ENCODE measurements around the gene SLC6A9. TPM values are rescaled to one million over a fixed set of nuclear protein-coding genes. Genes with fewer than 3 reads are reported as not detected.
A peak's percentile ranks its signal among the peaks of the same experiment; 100 is the strongest.

Gene SLC6A9
- total RNA-seq, 5 donors from 2014 or later (not counting 1 experiment from before 2014, with no cell fraction given) = 1.4 to 8.2 (median 6.3) TPM; not detected in 1

GRCh38 chr1:43981135-43981491, 50.1 kb downstream of the SLC6A9 start:
- Histone ChIP-seq H3K27me3 (replicated peaks in 1 of 2; ENCODE audit: control insufficient read depth in 2 of 2, extremely low read depth in 1 of 2, insufficient read depth in 2 of 2, low read length in 1 of 2) (peaks cover 0 to 28% of the 10 kb centered on the region in 2 experiments), H3K4me1 (ENCODE audit: control insufficient read depth in 1 of 2, extremely low read depth in 1 of 2, insufficient read depth in 2 of 2, low read length in 2 of 2) (peaks cover 5 to 28% of the 10 kb centered on the region in 2 experiments), H3K9me3 (no peaks in the 10 kb centered on the region), H3K4me3 (ENCODE audit: control insufficient read depth in 1 of 2, extremely low read depth in 1 of 2, low read length in 1 of 2) (no peak overlapping the region), H3K27ac (ENCODE audit: low read length) (no peak overlapping the region), H3K36me3 (ENCODE audit: control insufficient read depth in 2 of 2, extremely low read depth in 1 of 2, insufficient read depth in 1 of 2, low read length in 1 of 2) (peaks cover 3 to 23% of the 10 kb centered on the region in 2 donors)
- POLR2A ChIA-PET = no interaction called here
- Mint-ChIP-seq H3K27me3 (peaks cover 0 to 5% of the 10 kb centered on the region in 2 donors), H3K4me1 (peaks cover 20 to 35% (median 35%) of the 10 kb centered on the region in 3 donors), H3K4me3 (peak overlapping the region in 1 of 3 donors; percentile 79), H3K9me3 (no peaks in the 10 kb centered on the region), H3K27ac (no peak overlapping the region), H3K36me3 (peaks cover 20% of the 10 kb centered on the region)
- DNase-seq (no peak), ATAC-seq (replicated peaks in 1 of 4) (no peak)
- WGBS (ENCODE audit: insufficient coverage) = 93% methylated on average over 19 of the region's 20 CpGs
- CTCF ChIA-PET = no interaction called here

GRCh38 chr1:43980255-43981134, 50.8 kb downstream of the SLC6A9 start:
- Histone ChIP-seq H3K27ac (ENCODE audit: low read length) (no peak overlapping the region), H3K4me1 (ENCODE audit: control insufficient read depth in 1 of 2, extremely low read depth in 1 of 2, insufficient read depth in 2 of 2, low read length in 2 of 2) (peaks cover 10 to 34% of the 10 kb centered on the region in 2 experiments), H3K36me3 (ENCODE audit: control insufficient read depth in 2 of 2, extremely low read depth in 1 of 2, insufficient read depth in 1 of 2, low read length in 1 of 2) (peaks cover 3 to 25% of the 10 kb centered on the region in 2 donors), H3K9me3 (no peaks in the 10 kb centered on the region), H3K4me3 (ENCODE audit: control insufficient read depth in 1 of 2, extremely low read depth in 1 of 2, low read length in 1 of 2) (no peak overlapping the region), H3K27me3 (replicated peaks in 1 of 2; ENCODE audit: control insufficient read depth in 2 of 2, extremely low read depth in 1 of 2, insufficient read depth in 2 of 2, low read length in 1 of 2) (peaks cover 0 to 28% of the 10 kb centered on the region in 2 experiments)
- DNase-seq = no peak
- 84% methylated on average over 9 of the region's 13 CpGs for WGBS (ENCODE audit: insufficient coverage)
- no peak for ATAC-seq (replicated peaks in 1 of 4)
- Mint-ChIP-seq H3K4me1 (peaks cover 25 to 41% (median 41%) of the 10 kb centered on the region in 3 donors), H3K27ac (peak overlapping the region in 1 of 2 donors; percentile 2), H3K9me3 (no peaks in the 10 kb centered on the region), H3K4me3 (peak overlapping the region; percentile 76 to 86 (median 79)), H3K36me3 (peaks cover 20% of the 10 kb centered on the region), H3K27me3 (peaks cover 0 to 5% of the 10 kb centered on the region in 2 donors)
- POLR2A ChIA-PET = no interaction called here
- CTCF ChIA-PET = no interaction called here

- Mint-ChIP-seq H3K27me3 (peaks cover 0 to 5% of the 10 kb centered on the region in 2 donors), H3K4me3 (peak overlapping the region; percentile 76 to 86 (median 79)), H3K27ac (peak overlapping the region; percentile 40 to 45), H3K9me3 (no peaks in the 10 kb centered on the region), H3K4me1 (peaks cover 25 to 42% (median 41%) of the 10 kb centered on the region in 3 donors), H3K36me3 (peaks cover 20% of the 10 kb centered on the region)
- Histone ChIP-seq H3K27ac (ENCODE audit: low read length) (no peak overlapping the region), H3K9me3 (no peaks in the 10 kb centered on the region), H3K36me3 (ENCODE audit: control insufficient read depth in 2 of 2, extremely low read depth in 1 of 2, insufficient read depth in 1 of 2, low read length in 1 of 2) (peaks cover 3 to 25% of the 10 kb centered on the region in 2 donors), H3K4me1 (ENCODE audit: control insufficient read depth in 1 of 2, extremely low read depth in 1 of 2, insufficient read depth in 2 of 2, low read length in 2 of 2) (peaks cover 10 to 39% of the 10 kb centered on the region in 2 experiments), H3K27me3 (replicated peaks in 1 of 2; ENCODE audit: control insufficient read depth in 2 of 2, extremely low read depth in 1 of 2, insufficient read depth in 2 of 2, low read length in 1 of 2) (peaks cover 0 to 28% of the 10 kb centered on the region in 2 experiments), H3K4me3 (ENCODE audit: control insufficient read depth in 1 of 2, extremely low read depth in 1 of 2, low read length in 1 of 2) (peak overlapping the region; percentile 24 to 25)
- WGBS (ENCODE audit: insufficient coverage) = 8% methylated on average over 29 of the region's 45 CpGs
- DNase-seq = peak in 1 of 35 experiments; percentile 28
- POLR2A ChIA-PET = no interaction called here
- CTCF ChIA-PET = no interaction called here
- ATAC-seq (replicated peaks in 1 of 4) = no peak
Observed at GRCh38 chr1:43979528-43980254, 51.6 kb downstream of the SLC6A9 start.

DNA sequence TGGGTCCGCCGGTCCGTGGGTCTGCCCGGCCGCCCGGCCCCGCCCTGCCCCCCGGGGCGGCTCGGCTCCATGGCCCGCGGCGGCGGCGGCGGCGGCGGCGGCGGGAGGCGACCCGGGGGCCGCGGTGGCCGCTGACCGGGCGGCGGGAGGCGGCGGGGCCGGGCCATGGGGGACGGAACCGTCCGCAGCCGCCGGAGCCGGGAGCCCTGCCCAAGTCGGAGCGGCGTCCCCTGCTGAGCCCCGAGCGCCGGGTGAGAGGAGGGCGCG, 52.1 kb downstream of the SLC6A9 start:
- Histone ChIP-seq H3K36me3 (ENCODE audit: control insufficient read depth in 2 of 2, extremely low read depth in 1 of 2, insufficient read depth in 1 of 2, low read length in 1 of 2) (peaks cover 3 to 25% of the 10 kb centered on the region in 2 donors), H3K27ac (ENCODE audit: low read length) (no peak overlapping the region), H3K27me3 (replicated peaks in 1 of 2; ENCODE audit: control insufficient read depth in 2 of 2, extremely low read depth in 1 of 2, insufficient read depth in 2 of 2, low read length in 1 of 2) (peaks cover 0 to 28% of the 10 kb centered on the region in 2 experiments), H3K9me3 (no peaks in the 10 kb centered on the region), H3K4me1 (ENCODE audit: control insufficient read depth in 1 of 2, extremely low read depth in 1 of 2, insufficient read depth in 2 of 2, low read length in 2 of 2) (peaks cover 10 to 41% of the 10 kb centered on the region in 2 experiments), H3K4me3 (ENCODE audit: control insufficient read depth in 1 of 2, extremely low read depth in 1 of 2, low read length in 1 of 2) (peak overlapping the region in 1 of 2 donors; percentile 24)
- Mint-ChIP-seq H3K27me3 (peaks cover 0 to 5% of the 10 kb centered on the region in 2 donors), H3K36me3 (peaks cover 20% of the 10 kb centered on the region), H3K27ac (no peak overlapping the region), H3K9me3 (no peaks in the 10 kb centered on the region), H3K4me1 (peaks cover 29 to 44% (median 44%) of the 10 kb centered on the region in 3 donors), H3K4me3 (peak overlapping the region in 1 of 3 donors; percentile 79)
- ChIA-PET POLR2A (no interaction called here), CTCF (no interaction called here)
- ATAC-seq (replicated peaks in 1 of 4) (no peak), DNase-seq (no peak)
- WGBS (ENCODE audit: insufficient coverage) = under 1% methylated on average over 45 of the region's 45 CpGs

DNA sequence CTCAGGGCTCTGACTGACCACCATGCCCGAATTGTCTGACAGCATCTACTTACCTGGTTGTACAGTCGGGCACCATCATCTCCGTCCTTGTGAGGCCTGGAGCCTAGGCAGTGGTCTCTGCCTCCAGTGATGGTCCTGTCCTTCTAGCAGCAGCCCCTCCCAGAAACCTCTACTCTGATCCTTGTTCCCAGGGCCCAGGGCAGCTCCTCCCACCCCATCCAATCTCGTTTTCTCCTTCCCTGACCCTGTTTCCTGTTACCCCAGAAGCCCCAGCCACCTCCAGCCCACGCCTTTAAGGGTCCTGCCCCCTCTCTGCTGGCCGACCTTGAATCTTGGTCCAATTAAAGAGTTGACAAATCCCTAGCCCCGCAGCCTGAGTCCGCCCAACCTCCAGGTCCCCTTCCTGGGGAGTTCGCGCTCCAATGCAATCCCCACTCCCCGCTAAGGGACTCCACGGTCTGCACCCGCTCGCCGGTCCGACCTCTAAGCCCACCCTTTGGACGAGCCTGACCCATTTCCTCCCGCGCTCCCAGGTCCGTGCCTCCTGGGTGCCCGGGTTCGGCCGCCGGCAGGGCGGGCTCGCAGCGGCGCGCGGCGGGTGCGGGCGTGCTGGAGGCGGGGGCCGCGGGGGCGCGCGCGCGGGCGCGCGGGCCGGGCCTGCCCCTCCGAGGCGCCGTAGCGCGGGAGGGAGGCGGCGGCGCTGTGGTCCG, 52.6 kb downstream of the SLC6A9 start, which contains the start of gene B4GALT2:
Gene B4GALT2, plus strand, starts transcription at position 660 of the 710 bp plus-strand sequence. CDS start 1,951 bp downstream, outside the sequence.
- Histone ChIP-seq H3K36me3 (ENCODE audit: control insufficient read depth in 2 of 2, extremely low read depth in 1 of 2, insufficient read depth in 1 of 2, low read length in 1 of 2) (peaks cover 3 to 25% of the 10 kb centered on the region in 2 donors), H3K9me3 (no peaks in the 10 kb centered on the region), H3K27me3 (replicated peaks in 1 of 2; ENCODE audit: control insufficient read depth in 2 of 2, extremely low read depth in 1 of 2, insufficient read depth in 2 of 2, low read length in 1 of 2) (peaks cover 0 to 28% of the 10 kb centered on the region in 2 experiments), H3K4me1 (ENCODE audit: control insufficient read depth in 1 of 2, extremely low read depth in 1 of 2, insufficient read depth in 2 of 2, low read length in 2 of 2) (peaks cover 12 to 46% of the 10 kb centered on the region in 2 experiments), H3K27ac (ENCODE audit: low read length) (no peak within 1 kb of the TSS), H3K4me3 (ENCODE audit: control insufficient read depth in 1 of 2, extremely low read depth in 1 of 2, low read length in 1 of 2) (peak within 1 kb of the TSS; percentile 40 to 60)
- Mint-ChIP-seq H3K4me3 (peak within 1 kb of the TSS; percentile 76 to 90 (median 88)), H3K4me1 (peaks cover 34 to 49% (median 49%) of the 10 kb centered on the region in 3 donors), H3K27me3 (peaks cover 0 to 5% of the 10 kb centered on the region in 2 donors), H3K27ac (peak within 1 kb of the TSS; percentile 40 to 49), H3K36me3 (peaks cover 20% of the 10 kb centered on the region), H3K9me3 (no peaks in the 10 kb centered on the region)
- ChIA-PET POLR2A (no interaction called here), CTCF (no interaction called here)
- 9% methylated on average over 43 of the region's 54 CpGs for WGBS (ENCODE audit: insufficient coverage)
- DNase-seq (peak in 9 of 35 experiments; percentile 12 to 50 (median 21)), ATAC-seq (replicated peaks in 1 of 4) (no peak)

- no peak for DNase-seq
- ATAC-seq (replicated peaks in 1 of 4) = no peak
- H3K4me3 ChIP-seq (ENCODE audit: control insufficient read depth in 1 of 2, extremely low read depth in 1 of 2, low read length in 1 of 2) = no peak overlapping the region
- H3K36me3 ChIP-seq (ENCODE audit: control insufficient read depth in 2 of 2, extremely low read depth in 1 of 2, insufficient read depth in 1 of 2, low read length in 1 of 2) = peaks cover 3 to 25% of the 10 kb centered on the region in 2 donors
- Mint-ChIP-seq H3K9me3 (no peaks in the 10 kb centered on the region), H3K4me3 (peak overlapping the region; percentile 73 to 88 (median 76)), H3K4me1 (peaks cover 39 to 54% (median 51%) of the 10 kb centered on the region in 3 donors), H3K27me3 (peaks cover 0 to 5% of the 10 kb centered on the region in 2 donors), H3K36me3 (peaks cover 20% of the 10 kb centered on the region), H3K27ac (no peak overlapping the region)
- WGBS (ENCODE audit: insufficient coverage) = 85% methylated on average over 2 of the region's 5 CpGs
- H3K9me3 ChIP-seq = no peaks in the 10 kb centered on the region
- peaks cover 13 to 48% of the 10 kb centered on the region in 2 experiments for H3K4me1 ChIP-seq (ENCODE audit: control insufficient read depth in 1 of 2, extremely low read depth in 1 of 2, insufficient read depth in 2 of 2, low read length in 2 of 2)
- ChIA-PET CTCF (no interaction called here), POLR2A (no interaction called here)
- no peak overlapping the region for H3K27ac ChIP-seq (ENCODE audit: low read length)
- H3K27me3 ChIP-seq (replicated peaks in 1 of 2; ENCODE audit: control insufficient read depth in 2 of 2, extremely low read depth in 1 of 2, insufficient read depth in 2 of 2, low read length in 1 of 2) = peaks cover 0 to 28% of the 10 kb centered on the region in 2 experiments
Observed at GRCh38 chr1:43978264-43978550, 53.1 kb downstream of the SLC6A9 start.
